SH-SY5Y (cell line): ENCODE measurements around the gene SCAF4.
A peak's percentile ranks its signal among the peaks of the same experiment; 100 is the strongest.

Experiments used
- GATA2 ChIP-seq: IDR thresholded peaks from 2 replicates; pipeline ENCODE4 v1.6.1; 2011; ENCODE audit warnings: mild to moderate bottlenecking, low read depth, low read length
- GATA3 ChIP-seq: IDR thresholded peaks from 2 replicates; pipeline ENCODE4 v1.6.1; 2011; ENCODE audit warnings: low read depth, mild to moderate bottlenecking, low read length, moderate library complexity

SCAF4 gene

DNA sequence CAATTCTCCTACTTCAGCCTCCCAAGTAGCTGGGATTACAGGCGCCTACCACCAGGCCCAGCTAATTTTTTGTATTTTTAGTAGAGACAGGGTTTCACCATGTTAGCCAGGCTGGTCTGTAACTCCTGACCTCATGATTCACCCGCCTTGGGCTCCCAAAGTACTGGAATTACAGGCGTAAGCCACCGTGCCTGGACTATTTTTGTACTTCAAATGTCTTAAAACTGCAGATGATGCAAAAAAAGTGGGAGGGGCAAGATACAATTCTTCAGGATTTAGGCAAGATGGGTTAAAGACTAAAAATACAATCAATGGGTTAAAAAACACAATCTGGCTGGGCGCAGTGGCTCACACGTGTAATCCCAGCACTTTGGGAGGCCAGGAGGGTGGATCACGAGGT, 4.7 kb downstream of the SCAF4 start:
- TF ChIP-seq GATA2 (no peak), GATA3 (no peak)

DNA sequence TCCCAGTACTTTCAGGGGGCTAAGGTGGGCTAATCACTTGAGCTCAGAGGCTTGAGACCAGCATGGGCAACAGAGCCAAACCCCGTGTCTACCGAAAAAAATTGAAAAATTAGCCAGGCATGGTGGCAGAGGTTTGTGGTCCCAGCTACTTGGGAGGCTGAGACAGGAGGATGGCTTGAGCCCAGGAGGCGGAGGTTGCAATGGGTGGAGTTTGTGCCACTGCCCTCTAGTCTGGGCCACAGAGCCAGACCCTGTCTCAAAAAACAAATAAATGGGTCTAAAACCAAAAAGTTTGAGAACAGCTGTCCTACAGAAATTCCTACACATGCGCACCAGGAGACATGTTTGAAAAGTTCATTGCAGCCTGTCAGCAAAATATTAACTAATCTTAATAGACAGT, 5.5 kb downstream of the SCAF4 start:
- no peak for TF ChIP-seq GATA3
- no peak for TF ChIP-seq GATA2

DNA sequence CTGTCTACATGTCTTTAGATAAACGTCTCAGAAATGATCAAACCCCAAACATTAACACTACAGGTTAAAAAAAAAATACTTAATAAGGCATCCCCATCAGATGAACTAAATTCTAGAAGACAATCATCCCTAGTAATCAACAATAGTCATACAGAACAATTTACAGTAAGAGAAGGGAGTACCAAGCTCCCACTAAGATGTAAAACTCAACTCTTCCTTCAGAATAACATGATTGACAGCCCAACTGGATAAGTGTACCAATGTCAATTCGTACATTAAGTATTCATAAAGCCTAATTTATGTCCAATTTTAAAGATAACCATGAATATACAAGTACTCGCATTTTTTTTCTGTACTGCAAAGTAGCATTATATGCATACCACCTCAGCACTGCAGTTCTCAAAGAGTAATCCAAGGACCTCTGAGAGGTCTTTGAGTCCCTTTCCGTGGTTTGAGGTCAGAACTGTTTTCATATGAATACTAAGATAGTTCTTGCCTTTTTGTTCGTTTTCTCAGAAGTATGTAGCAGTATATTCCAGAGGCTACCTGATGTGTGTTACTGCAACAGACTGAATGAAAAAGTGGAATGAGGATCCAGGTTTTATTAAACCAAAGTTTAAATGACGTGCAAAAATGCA, 6.6 kb downstream of the SCAF4 start:
- no peak for TF ChIP-seq GATA2
- no peak for TF ChIP-seq GATA3

DNA sequence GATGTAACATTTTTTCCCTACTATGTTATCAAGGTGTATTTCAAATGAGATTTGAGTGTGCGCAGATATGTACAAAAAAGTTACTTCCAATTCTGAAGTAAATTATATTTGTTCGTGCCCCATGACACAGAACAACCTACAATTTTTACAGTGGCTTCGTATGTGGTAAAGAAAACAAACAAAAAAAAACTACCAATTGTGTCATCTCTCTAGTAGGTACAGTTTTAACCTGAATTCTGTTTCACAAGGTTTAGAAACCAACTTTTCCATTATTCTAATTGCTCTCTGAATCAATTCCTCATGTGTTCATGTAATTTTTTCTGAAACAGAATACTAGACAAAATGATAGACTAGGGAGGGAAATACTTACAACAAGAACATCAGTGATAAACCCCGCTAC, 7.4 kb downstream of the SCAF4 start:
- TF ChIP-seq GATA3 (no peak), GATA2 (no peak)

DNA sequence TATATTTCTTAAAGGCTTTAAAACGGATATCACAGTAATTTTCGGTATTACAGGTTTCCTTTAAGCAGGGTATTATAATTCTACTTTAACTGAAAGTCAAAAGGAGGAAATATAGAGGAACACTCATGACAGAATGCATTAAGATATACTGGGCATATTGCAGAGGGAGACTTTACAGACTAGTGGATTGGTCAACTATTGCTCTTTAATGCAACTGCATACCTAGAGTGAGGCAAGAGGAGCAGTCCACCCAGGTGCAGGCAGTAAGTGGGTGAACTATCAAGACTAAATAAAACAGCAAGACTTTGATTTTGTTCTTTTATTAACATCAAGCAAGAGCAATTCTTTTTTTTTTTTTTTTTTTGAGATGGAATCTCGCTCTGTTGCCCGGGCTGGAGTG, 10.5 kb downstream of the SCAF4 start:
- TF ChIP-seq GATA2 (no peak), GATA3 (no peak)

DNA sequence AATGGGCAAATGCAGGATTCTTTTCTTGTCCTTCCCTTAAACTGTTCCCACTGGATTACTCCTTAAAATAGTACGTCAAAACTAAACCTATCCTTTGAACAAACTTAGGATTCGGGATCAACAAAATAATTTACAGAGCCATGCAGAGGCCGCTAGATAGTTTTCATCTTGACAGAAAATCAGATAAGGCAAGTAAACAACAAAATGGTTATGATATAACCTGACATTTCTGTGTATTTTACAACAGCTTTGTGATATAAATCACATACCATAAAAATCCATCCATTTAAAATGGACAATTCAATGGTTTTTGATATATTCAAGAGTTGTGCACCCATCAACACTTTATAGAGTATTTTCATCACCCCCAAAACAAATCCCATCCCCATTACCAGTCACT, 11.2 kb downstream of the SCAF4 start:
- TF ChIP-seq GATA2, result no peak
- TF ChIP-seq GATA3, result no peak

DNA sequence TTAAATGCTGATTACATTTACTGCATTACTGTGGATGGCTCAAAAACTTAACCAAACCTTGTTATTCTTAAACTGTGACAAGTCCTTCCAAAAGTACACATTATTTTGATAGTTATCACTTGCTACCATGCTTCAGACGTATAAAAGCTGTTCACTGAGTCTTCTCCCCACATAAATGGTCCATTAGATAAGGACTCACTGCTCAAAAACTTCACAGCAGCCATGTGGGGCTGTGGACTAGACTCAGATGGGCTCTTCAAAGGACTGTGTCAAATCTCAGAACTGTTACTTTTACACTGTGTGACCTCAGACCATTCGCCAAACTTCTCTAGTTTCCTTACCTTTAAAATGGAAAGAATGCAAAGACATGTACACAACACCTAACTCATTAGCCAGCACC, 11.6 kb downstream of the SCAF4 start:
- TF ChIP-seq GATA2 (no peak), GATA3 (no peak)

DNA sequence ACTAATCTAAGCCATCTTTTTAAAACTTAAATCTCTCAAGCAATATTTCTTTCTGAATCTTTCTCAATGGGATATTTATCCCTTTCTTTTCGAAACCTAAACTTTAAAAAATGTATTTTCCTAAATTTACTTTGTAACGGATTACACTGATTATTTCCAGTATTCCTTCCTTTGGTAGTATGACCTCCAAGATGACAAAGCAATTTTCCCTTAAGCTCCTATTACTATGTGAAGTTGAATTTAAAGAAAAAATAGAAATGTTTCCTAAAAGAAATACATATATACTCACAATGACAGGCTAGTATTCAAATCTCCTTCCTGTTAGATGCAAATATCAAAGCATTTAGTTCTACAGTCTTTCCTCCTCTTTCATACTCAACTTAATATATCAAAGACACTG, 15.8 kb downstream of the SCAF4 start:
- TF ChIP-seq GATA2 (no peak), GATA3 (no peak)

DNA sequence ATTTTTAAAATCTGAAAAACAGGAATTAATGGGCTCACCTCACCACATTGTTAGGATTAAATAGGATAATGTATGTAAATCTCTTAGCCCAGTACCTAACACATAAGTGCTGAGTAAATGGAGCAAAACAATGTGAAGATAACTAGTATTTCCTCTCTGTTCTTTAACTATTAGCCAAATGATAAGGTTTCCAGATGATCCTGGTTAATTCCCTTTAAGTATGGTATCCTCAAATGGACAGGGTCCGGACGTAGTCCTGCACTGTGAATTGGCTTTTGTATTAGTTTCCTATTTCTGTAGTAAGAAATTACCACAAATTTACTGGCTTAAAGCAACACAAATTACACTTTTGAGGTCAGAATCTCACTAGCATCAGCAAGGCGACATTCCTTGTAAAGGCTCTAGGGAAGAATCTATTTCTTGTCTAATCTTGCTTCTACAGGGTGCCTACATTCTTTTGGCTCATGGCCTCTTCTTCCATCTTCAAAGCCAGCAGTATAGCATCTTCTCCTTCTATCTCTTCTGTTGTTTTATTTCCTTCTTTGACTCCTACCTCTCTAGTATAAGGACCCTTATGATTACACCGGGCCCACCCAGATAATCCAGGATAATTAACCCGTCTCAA, 17.1 kb downstream of the SCAF4 start:
- TF ChIP-seq GATA2 (no peak), GATA3 (no peak)

DNA sequence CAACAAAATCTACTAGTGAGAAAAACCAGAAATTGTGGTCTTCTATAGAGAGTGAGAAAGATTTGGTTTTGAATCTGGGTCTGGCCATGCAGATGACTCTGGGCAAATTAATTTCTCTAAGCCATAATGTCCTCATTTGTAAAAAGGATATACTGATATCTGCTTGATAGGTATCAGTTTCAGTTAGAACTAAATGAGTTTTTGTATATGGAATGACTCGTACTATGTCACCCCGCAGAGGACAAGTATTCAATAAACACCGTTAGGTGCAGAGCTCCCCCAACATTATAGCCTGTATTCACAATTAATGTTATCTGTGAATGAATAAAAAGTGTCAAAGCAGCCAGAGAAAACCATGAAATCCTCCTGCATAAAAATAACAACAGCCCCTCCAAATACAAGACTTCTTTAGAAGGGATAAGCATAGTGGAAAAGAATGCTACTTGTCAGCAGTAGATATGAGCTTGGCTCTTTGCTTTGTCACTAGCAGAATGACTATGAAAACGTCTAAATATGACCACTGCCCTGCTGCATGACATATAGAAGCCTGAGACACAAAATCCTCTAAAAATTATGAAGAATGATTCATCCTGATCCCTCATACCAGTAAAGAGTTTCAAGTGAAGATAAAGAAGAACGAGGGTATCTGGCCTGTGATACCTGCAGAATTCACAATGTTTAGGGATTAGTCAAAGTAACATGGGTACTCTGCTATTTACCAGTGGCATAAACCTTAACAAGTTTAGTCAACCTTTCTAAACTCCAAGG, 17.8 kb downstream of the SCAF4 start:
- TF ChIP-seq GATA2, result no peak
- no peak for TF ChIP-seq GATA3

DNA sequence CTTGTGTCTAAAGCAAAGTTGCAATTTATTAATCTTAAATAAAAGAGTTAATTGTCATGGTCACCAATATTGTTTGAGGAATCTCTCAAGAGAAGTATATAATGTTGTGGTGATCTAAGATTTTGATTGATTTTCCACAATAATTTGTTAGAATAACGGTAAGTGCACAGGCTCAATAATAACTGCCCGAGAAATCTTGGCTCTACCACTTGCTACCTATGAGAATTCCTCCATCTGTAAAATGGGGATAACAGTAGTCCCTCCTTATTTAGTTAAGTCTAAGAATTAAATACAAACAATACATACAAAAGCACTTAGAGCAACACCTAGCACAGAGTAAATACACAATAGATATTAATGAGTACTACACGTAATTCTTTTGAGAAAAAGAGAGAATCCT, 18.8 kb downstream of the SCAF4 start:
- TF ChIP-seq GATA3, result no peak
- TF ChIP-seq GATA2, result no peak

DNA sequence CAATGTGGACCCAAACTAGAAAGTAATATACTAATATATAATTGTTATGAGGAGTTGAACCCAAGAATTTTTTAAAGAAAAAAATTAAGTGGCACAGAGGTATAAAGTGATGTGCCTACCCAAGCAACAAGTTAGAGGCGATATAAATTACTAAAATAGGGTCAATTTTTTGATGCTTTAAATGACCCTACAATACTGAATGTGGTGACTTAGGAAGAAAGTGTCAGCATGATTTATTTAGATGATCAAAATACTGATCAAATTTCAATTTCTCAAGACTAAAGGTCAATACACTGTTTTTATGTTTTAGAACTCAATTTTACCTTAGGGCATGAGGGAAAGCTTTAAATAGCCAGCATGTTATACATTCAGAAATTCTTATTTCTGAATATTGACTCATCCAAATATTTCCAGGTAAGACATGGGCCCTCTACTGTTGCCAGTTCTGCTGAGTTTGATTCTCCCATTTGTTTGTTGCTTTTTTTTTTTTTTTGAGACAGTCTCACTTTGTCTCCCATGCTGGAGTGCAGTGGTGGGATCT, 20.1 kb downstream of the SCAF4 start:
- no peak for TF ChIP-seq GATA2
- no peak for TF ChIP-seq GATA3

DNA sequence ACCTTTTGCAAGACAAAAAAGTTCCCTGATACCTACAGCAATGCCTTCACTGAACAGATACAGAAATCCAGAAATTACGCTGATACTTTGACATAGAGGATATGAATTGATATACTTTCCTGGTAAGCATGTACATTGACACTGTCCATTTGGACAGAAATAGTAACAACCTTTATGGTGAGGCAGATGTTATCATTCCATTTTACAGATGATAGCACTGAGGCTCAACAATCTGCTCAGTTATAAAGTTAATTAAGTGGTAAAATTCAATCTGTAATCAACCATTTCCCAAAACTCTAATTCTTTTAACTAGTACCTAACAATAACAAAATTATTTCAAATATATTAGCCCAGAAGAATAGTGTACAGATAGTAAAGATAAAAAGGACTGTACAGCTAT, 20.6 kb downstream of the SCAF4 start:
- TF ChIP-seq GATA3, result 0 out of 2 replicates have a peak, but pooled peaks have one; percentile 14
- TF ChIP-seq GATA2, result no peak

DNA sequence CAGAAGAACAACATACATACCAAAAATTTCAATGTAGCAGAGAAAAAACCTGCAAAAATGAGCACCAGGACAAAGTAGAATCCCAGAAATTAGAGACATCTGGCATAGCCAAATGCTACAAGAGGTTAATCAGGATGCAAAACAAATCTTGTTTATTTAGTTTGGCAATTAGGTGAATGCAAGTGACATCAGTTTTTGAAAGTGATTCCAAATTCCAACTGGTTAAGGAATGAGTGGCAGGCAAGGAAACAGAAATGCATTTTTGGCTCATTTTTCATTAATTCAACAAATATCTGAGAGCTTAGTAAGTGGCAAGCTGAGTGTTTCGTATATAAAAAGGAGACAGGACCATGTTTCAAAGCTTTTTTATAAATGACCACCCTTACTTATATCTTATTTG, 21.3 kb downstream of the SCAF4 start:
- TF ChIP-seq GATA2 (no peak), GATA3 (no peak)

DNA sequence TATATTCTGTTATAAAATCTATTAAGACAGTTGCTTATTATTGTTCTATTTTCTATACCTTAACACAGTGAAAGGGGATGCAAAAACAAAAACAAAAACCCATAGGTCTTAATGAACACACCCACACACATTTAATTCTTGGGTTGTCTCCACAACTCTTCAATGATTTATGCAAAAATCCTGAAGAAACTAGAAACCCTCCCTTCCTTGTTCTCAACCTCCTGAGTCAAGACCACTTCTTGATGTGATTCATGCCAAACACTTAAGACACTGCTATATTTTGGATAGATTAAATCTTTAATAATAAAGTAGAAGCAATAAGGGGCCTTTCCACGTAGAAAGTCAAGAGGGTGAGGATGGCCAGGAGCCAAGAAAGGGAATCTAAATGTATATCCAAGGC, 23.4 kb downstream of the SCAF4 start:
- no peak for TF ChIP-seq GATA3
- TF ChIP-seq GATA2, result no peak
